Caco-2 (cell line): ENCODE data around the gene TSHZ2. TPM values are rescaled to one million over a fixed set of nuclear protein-coding genes. Genes with fewer than 3 reads are reported as not detected.

Experiments used
- BruUV-seq: library from RNA; stranded (reverse); fragments of 400-500 nt; replicated peaks from 2 replicates; lab custom pipeline; 2021; lab: Mats Ljungman, UMichigan
- CTCF ChIA-PET: fragments of 300-600 bp; sonication (Branson Sonifier 250); formaldehyde crosslinking; loops from one replicate; lab custom pipeline; 2022; ENCODE audit warnings: antibody characterized with exemption; lab: Charles Lee
- POLR2A ChIA-PET: fragments of 300-600 bp; sonication (Branson Sonifier 250); formaldehyde crosslinking; loops from one replicate; lab custom pipeline; 2022; ENCODE audit warnings: antibody characterized with exemption; lab: Charles Lee
- DNase-seq, 2 experiments: peaks; one replicate each; pipeline versions ENCODE4 v3.0.0 to v3.0.0-alpha.2; 2020 to 2022
- H3K27me3 ChIP-seq: replicated peaks from 2 replicates; pipeline ENCODE4 v1.6.0; 2011; ENCODE audit warnings: low read length; ENCODE audit not compliant: control insufficient read depth, insufficient read depth
- H3K36me3 ChIP-seq: 2 replicates; pipeline ENCODE4 v1.5.1; 2011; ENCODE audit warnings: low read length; ENCODE audit not compliant: control insufficient read depth, insufficient read depth
- H3K4me1 ChIP-seq: fragments of 250-450 bp; sonication (Bioruptor Pico); 2 replicates; pipeline ENCODE4 v1.5.1; 2020; ENCODE audit warnings: mild to moderate bottlenecking
- H3K4me3 ChIP-seq: 2 replicates; pipeline ENCODE4 v1.5.1; 2011; ENCODE audit warnings: low read depth, mild to moderate bottlenecking, control low read depth, low read length
- H3K9me3 ChIP-seq: fragments of 250-450 bp; sonication (Bioruptor Pico); 2 replicates; pipeline ENCODE4 v1.5.1; 2020; ENCODE audit warnings: mild to moderate bottlenecking, moderate library complexity
- H3K27ac Mint-ChIP-seq: one replicate; pipeline ENCODE4 v1.8.0; 2022; ENCODE audit warnings: mixed read lengths; ENCODE audit not compliant: unreplicated experiment
- H3K27me3 Mint-ChIP-seq: one replicate; pipeline ENCODE4 v1.8.0; 2022; ENCODE audit warnings: mixed read lengths; ENCODE audit not compliant: insufficient read depth, unreplicated experiment
- H3K36me3 Mint-ChIP-seq: one replicate; pipeline ENCODE4 v1.8.0; 2022; ENCODE audit warnings: mild to moderate bottlenecking, mixed read lengths; ENCODE audit not compliant: insufficient read depth, unreplicated experiment
- H3K4me1 Mint-ChIP-seq: one replicate; pipeline ENCODE4 v1.8.0; 2022; ENCODE audit warnings: low read depth, mixed read lengths; ENCODE audit not compliant: unreplicated experiment
- H3K4me3 Mint-ChIP-seq: one replicate; pipeline ENCODE4 v1.8.0; 2022; ENCODE audit warnings: mild to moderate bottlenecking, moderate library complexity, mixed read lengths; ENCODE audit not compliant: unreplicated experiment
- H3K9me3 Mint-ChIP-seq: one replicate; pipeline ENCODE4 v1.8.0; 2022; ENCODE audit warnings: mixed read lengths; ENCODE audit not compliant: unreplicated experiment
- intact Hi-C: fragments of 100-400 bp; cut with micrococcal nuclease; formaldehyde crosslinking; loops from one replicate; pipeline ENCODE4 v1.10.0; 2022; ENCODE audit not compliant: unreplicated experiment
- total RNA-seq: library from RNA; stranded (reverse); gene quantifications from 2 replicates; pipeline ENCODE4 v1.2.3, GENCODE V29; 2022
- TF ChIP-seq, protein P1 (sequence below), 2 experiments: fragments of 200-600 bp in 1 of 2; IDR thresholded peaks; 1 replicate in 1 of 2; 2 replicates in 1 of 2; pipeline versions ENCODE4 v1.5.1 to v1.8.0; 2011 to 2022; ENCODE audit warnings: antibody characterized with exemption in 1 of 2, control low read depth in 1 of 2, inconsistent platforms in 1 of 2, low read depth in 1 of 2, low read length in 1 of 2, mild to moderate bottlenecking in 1 of 2, moderate library complexity in 1 of 2; ENCODE audit not compliant: insufficient read depth in 1 of 2, severe bottlenecking in 1 of 2, unreplicated experiment in 1 of 2

Gene TSHZ2
- total RNA-seq, 1 experiment from 2014 or later: 0.07 TPM

DNA sequence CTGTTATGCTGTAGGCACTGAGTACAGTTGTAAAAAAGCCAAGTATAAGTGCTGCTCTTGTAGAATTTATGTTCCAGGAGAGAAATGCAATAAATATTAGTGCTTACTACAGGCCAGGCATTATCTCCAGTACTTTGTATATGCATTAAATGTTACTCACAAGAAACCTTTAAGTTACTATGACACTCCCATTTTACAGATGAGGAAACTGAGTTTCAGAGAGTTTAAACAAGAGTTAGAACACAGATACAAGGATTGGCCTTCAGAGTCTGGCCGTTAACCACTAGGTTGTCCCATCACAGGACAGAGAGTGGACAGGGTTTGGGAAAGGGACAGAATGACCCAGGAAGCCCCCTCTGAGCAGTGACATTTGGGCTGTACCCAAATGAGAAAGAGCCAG is 347.0 kb downstream of the TSHZ2 start:
- no peak overlapping the region for H3K4me3 Mint-ChIP-seq
- no peaks in the 10 kb centered on the region for H3K9me3 Mint-ChIP-seq
- no peak overlapping the region for H3K4me3 ChIP-seq
- no peaks in the 10 kb centered on the region for H3K9me3 ChIP-seq
- intact Hi-C loops: no loop called here
- H3K27ac Mint-ChIP-seq: no peak overlapping the region
- H3K4me1 Mint-ChIP-seq: no peaks in the 10 kb centered on the region
- H3K36me3 Mint-ChIP-seq: no peaks in the 10 kb centered on the region
- H3K4me1 ChIP-seq: no peaks in the 10 kb centered on the region
- H3K27me3 ChIP-seq: no peaks in the 10 kb centered on the region
- BruUV-seq: no TSS peak
- TF ChIP-seq, protein P1, sequence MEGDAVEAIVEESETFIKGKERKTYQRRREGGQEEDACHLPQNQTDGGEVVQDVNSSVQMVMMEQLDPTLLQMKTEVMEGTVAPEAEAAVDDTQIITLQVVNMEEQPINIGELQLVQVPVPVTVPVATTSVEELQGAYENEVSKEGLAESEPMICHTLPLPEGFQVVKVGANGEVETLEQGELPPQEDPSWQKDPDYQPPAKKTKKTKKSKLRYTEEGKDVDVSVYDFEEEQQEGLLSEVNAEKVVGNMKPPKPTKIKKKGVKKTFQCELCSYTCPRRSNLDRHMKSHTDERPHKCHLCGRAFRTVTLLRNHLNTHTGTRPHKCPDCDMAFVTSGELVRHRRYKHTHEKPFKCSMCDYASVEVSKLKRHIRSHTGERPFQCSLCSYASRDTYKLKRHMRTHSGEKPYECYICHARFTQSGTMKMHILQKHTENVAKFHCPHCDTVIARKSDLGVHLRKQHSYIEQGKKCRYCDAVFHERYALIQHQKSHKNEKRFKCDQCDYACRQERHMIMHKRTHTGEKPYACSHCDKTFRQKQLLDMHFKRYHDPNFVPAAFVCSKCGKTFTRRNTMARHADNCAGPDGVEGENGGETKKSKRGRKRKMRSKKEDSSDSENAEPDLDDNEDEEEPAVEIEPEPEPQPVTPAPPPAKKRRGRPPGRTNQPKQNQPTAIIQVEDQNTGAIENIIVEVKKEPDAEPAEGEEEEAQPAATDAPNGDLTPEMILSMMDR (IDR thresholded peaks at IDR 0.05; ENCODE audit: insufficient read depth in 1 of 2, low read depth in 1 of 2, low read length in 1 of 2, severe bottlenecking in 1 of 2, unreplicated experiment in 1 of 2): no peak
- ChIA-PET POLR2A (no interaction called here), CTCF (no interaction called here)
- no peak for DNase-seq
- peaks cover 11% of the 10 kb centered on the region for H3K27me3 Mint-ChIP-seq
- H3K36me3 ChIP-seq: no peaks in the 10 kb centered on the region

DNA sequence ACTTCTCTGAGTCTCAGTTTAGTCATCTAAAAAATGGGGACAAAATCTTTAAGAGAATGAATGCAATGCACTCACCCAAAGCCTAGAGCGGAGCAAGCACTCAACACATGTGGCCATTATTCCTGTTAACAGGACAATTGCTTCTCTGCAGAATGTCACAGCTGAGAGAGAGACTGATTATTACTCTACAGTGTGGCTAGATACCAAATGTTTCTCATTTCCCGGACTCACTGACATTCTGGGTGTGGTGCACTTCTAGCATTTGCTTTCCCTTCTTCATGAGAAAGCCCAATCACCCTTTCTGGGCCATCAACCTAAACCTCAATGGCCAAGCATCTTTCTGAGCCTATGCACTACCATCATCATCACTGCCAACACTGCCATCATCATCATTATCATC is 347.6 kb downstream of the TSHZ2 start:
- DNase-seq: no peak
- no TSS peak for BruUV-seq
- H3K36me3 ChIP-seq: no peaks in the 10 kb centered on the region

DNA sequence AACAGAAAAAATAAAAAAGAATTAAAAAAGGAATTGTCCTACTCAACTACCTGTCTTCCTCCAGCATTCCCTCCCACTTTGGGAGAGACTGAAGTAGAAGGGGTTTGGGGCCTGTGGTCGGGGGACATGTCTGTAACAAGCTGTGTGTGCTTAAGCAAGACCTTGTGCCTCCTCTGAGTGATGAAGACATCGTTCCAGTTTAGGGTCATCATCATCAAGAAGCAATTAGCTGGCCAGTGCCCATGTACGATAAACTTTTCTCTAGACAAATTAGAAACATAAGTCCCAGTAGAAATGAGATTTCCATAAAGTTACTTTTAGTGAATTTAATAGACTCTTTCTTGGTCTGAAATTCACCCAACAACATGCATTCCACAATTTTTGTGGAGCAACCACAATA is 348.5 kb downstream of the TSHZ2 start:
- Mint-ChIP-seq H3K27ac (no peak overlapping the region), H3K27me3 (peaks cover 9% of the 10 kb centered on the region), H3K36me3 (no peaks in the 10 kb centered on the region), H3K4me1 (no peaks in the 10 kb centered on the region), H3K4me3 (no peak overlapping the region), H3K9me3 (no peaks in the 10 kb centered on the region)
- H3K27me3 ChIP-seq: no peaks in the 10 kb centered on the region
- TF ChIP-seq, protein P1 (IDR thresholded peaks at IDR 0.05; ENCODE audit: insufficient read depth in 1 of 2, low read depth in 1 of 2, low read length in 1 of 2, severe bottlenecking in 1 of 2, unreplicated experiment in 1 of 2): no peak
- ChIA-PET POLR2A (no interaction called here), CTCF (no interaction called here)
- no peaks in the 10 kb centered on the region for H3K9me3 ChIP-seq
- H3K36me3 ChIP-seq: no peaks in the 10 kb centered on the region
- BruUV-seq: no TSS peak
- DNase-seq: no peak
- H3K4me3 ChIP-seq: no peak overlapping the region
- intact Hi-C loops: no loop called here
- no peaks in the 10 kb centered on the region for H3K4me1 ChIP-seq

More for the DNA sequence above, 347.6 kb downstream of the TSHZ2 start:
- ChIA-PET CTCF (no interaction called here), POLR2A (no interaction called here)
- H3K4me1 Mint-ChIP-seq: no peaks in the 10 kb centered on the region
- peaks cover 11% of the 10 kb centered on the region for H3K27me3 Mint-ChIP-seq
- Histone ChIP-seq H3K9me3 (no peaks in the 10 kb centered on the region), H3K27me3 (no peaks in the 10 kb centered on the region), H3K4me3 (no peak overlapping the region), H3K4me1 (no peaks in the 10 kb centered on the region)
- no peak overlapping the region for H3K4me3 Mint-ChIP-seq
- H3K27ac Mint-ChIP-seq: no peak overlapping the region
- H3K36me3 Mint-ChIP-seq: no peaks in the 10 kb centered on the region
- H3K9me3 Mint-ChIP-seq: no peaks in the 10 kb centered on the region
- TF ChIP-seq, protein P1 (IDR thresholded peaks at IDR 0.05; ENCODE audit: insufficient read depth in 1 of 2, low read depth in 1 of 2, low read length in 1 of 2, severe bottlenecking in 1 of 2, unreplicated experiment in 1 of 2): no peak
- intact Hi-C loops: no loop called here
